Muscle layer of colon (tissue), 2 donors: Measurements from ENCODE around the gene FUT8.
"Not testable (repeated sequence)": the region's sequence is repeated elsewhere in the genome, so short reads cannot be mapped to it uniquely, and the experiment has no call there.

Source experiments
- H3K27ac ChIP-seq: one replicate; pipeline ENCODE4 v1.7.0; 2013; ENCODE audit warnings: low read depth, mild to moderate bottlenecking, low read length, moderate library complexity
- H3K27me3 ChIP-seq, 2 donors: one replicate each; pipeline ENCODE4 v1.7.0; 2013; ENCODE audit warnings: low read length in 2 of 2, mild to moderate bottlenecking in 2 of 2; ENCODE audit not compliant: insufficient read depth in 2 of 2, control insufficient read depth in 1 of 2
- H3K36me3 ChIP-seq: one replicate; pipeline ENCODE4 v1.7.0; 2013; ENCODE audit warnings: mild to moderate bottlenecking, low read length; ENCODE audit not compliant: insufficient read depth
- H3K4me1 ChIP-seq: one replicate; pipeline ENCODE4 v1.7.0; 2013; ENCODE audit warnings: mild to moderate bottlenecking, low read length; ENCODE audit not compliant: insufficient read depth
- H3K4me3 ChIP-seq, 2 donors: one replicate each; pipeline ENCODE4 v1.7.0; 2013; ENCODE audit warnings: low read length in 2 of 2, low read depth in 1 of 2, mild to moderate bottlenecking in 1 of 2, moderate library complexity in 1 of 2
- H3K9ac ChIP-seq: one replicate; pipeline ENCODE4 v1.7.0; 2013; ENCODE audit warnings: low read length
- H3K9me3 ChIP-seq: one replicate; pipeline ENCODE4 v1.7.0; 2013; ENCODE audit warnings: mild to moderate bottlenecking, low read length
- donor health status: abdominal sarcoma.
- donor health status: Adenocarcinoma of cecum.

FUT8 gene

DNA sequence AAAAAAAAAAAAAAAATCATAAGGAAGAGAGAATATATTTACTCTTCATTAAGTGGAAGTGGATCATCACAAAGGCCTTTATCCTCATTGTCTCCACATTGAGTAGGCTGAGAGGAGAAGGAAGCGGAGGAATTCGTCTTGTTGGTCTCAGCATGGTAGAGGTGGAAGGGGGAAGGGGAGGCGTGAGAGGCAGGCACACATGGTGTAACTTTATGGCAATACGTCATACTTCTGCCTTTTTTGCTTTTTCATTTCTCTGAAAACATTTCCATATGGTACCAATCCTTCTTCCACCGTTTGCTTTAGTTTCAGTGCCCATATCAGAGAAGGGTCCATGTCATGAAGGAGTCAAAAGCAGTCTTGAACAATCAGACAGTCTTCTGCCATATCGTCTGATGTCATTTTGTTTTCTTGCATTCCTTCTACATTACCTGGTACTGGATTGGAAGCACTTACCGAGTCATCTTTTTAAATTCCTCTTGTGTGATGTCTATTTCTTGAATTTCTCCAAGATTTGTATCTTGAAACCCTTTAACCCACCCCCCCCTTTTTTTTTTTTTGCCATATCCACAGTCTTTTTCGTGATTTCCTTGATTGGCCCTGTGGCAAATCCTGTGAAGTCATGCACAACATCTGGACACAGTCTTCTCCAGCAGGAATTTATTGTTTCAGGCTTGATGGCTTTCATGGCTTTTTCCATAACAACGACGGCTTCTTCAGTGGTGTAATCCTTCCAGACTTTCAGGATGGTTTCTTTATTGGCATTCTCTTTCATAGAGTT lies 8.9 kb downstream of the FUT8 start:
- Histone ChIP-seq H3K4me1 (peaks cover 6% of the 10 kb centered on the region), H3K4me3 (no peak overlapping the region), H3K27ac (no peak overlapping the region), H3K9ac (no peak overlapping the region), H3K9me3 (no peaks in the 10 kb centered on the region), H3K27me3 (no peaks in the 10 kb centered on the region), H3K36me3 (no peaks in the 10 kb centered on the region)

DNA sequence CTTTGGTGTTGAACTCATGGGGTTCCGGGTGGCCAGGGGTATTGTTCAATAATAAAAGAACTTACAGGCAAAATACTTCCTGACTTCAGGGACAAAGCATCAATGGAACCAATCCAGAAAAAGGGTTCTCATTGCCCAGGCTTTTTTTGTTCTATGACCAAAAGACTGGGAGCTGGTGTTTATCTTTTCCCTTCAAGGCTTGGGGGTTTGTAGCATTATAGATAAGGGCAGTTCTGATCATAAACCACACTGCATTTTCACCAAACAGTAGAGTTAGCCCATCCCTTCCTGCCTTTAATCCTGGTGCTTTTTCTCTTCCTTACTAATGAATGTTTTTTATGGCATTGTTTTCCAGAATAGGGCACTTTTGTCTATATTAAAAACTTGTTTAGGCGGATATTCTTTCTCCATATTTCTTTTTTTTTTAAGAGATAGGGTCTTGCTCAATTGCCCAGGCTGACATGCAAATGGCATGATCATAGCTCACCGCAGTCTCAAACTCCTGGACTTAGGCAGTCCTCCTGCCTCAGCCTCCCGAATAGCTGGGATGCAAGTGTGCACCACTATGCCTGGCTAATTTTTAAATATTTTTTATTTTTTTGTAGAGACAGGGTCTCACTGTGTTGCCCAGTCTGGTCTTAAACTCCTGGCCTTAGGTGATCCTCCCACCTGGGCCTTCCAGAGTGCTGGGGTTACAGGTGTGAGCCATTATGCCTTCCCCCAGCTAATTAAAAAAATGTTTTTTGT lies 9.7 kb downstream of the FUT8 start:
- no peak overlapping the region for H3K4me3 ChIP-seq
- H3K36me3 ChIP-seq: no peaks in the 10 kb centered on the region
- no peaks in the 10 kb centered on the region for H3K27me3 ChIP-seq
- no peaks in the 10 kb centered on the region for H3K9me3 ChIP-seq
- H3K9ac ChIP-seq: no peak overlapping the region
- no peak overlapping the region for H3K27ac ChIP-seq
- H3K4me1 ChIP-seq: peaks cover 6% of the 10 kb centered on the region

DNA sequence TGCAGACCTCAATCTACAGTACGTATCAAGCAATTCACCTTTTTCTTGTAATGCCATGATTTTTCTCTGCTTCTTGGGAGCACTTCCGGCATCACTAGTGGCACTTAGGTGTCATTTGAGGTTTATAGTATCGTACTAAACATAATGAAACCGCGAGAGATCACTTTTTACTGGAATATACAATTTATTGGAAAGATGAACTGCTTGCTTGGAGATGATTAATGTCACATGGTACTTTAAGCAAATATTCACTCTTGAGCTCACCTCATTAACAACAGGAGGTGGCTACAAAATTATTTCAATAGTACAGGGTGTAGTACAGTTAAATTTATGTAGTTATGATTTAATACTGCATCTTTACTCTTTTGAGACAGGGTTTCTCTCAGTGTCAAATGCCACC lies 11.5 kb downstream of the FUT8 start:
- peaks cover 6% of the 10 kb centered on the region for H3K4me1 ChIP-seq
- no peak overlapping the region for H3K4me3 ChIP-seq
- H3K27me3 ChIP-seq: no peaks in the 10 kb centered on the region
- no peaks in the 10 kb centered on the region for H3K36me3 ChIP-seq
- H3K27ac ChIP-seq: no peak overlapping the region
- H3K9ac ChIP-seq: no peak overlapping the region
- no peaks in the 10 kb centered on the region for H3K9me3 ChIP-seq

DNA sequence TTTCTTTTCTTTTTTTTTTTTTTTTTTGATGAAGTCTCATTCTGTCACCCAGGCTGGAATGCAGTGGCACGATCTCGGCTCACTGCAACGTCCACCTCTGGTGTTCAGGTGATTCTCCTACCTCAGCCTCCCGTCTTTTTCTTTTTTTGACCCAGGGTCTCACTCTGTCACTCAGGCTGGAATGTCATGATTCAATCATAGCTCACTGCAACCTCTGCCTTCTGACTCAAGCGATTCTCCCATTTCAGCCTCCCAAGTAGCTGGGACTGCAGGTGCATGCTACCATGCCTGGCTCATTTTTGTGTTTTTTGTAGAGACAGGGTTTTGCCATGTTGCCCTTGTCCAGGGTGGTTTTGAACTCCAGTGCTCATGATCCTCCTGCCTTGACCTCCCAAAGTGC lies 12.0 kb downstream of the FUT8 start:
- Histone ChIP-seq H3K27me3 (no peaks in the 10 kb centered on the region), H3K9me3 (no peaks in the 10 kb centered on the region), H3K27ac (no peak overlapping the region), H3K4me1 (peaks cover 6% of the 10 kb centered on the region), H3K4me3 (no peak overlapping the region), H3K36me3 (no peaks in the 10 kb centered on the region), H3K9ac (no peak overlapping the region)

DNA sequence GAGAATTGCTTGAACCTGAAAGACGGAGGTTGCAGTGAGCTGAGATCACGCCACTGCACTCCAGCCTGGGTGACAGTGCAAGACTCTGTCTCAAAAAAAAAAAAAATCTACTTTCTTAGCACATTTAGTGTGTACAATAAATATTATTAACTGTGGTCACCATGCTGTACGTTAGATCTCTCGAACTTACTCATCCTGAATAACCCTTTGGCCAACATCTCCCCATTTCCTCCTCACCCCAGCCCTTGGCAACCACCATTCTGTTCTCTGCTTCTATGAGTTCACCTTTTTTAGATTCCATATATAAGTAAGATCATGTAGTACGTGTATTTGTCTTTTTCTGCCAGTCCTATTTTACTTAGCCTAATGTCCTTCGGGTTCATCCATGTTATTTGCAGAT lies 13.4 kb downstream of the FUT8 start:
- no peak overlapping the region for H3K27ac ChIP-seq
- no peak overlapping the region for H3K4me3 ChIP-seq
- H3K27me3 ChIP-seq: no peaks in the 10 kb centered on the region
- peaks cover 6% of the 10 kb centered on the region for H3K4me1 ChIP-seq
- no peaks in the 10 kb centered on the region for H3K9me3 ChIP-seq
- no peaks in the 10 kb centered on the region for H3K36me3 ChIP-seq
- H3K9ac ChIP-seq: no peak overlapping the region

DNA sequence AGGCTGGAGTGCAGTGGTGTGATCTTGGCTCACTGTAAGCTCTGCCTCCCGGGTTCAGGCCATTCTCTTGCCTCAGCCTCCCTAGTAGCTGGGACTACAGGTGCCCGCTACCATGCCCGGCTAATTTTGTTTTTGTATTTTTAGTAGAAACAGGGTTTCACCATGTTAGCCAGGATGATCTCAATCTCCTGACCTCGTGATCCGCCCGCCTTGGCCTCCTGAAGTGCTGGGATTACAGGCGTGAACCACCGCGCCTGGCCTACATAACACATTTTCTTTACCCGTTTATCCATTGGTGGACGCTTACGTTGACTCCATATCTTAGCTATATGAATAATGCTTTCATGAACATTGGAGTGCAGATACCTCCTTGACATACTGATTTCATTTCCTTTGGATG lies 14.4 kb downstream of the FUT8 start:
- not testable (repeated sequence) for H3K4me3 ChIP-seq, H3K36me3 ChIP-seq, H3K27ac ChIP-seq, H3K27me3 ChIP-seq, H3K4me1 ChIP-seq, H3K9ac ChIP-seq, H3K9me3 ChIP-seq

DNA sequence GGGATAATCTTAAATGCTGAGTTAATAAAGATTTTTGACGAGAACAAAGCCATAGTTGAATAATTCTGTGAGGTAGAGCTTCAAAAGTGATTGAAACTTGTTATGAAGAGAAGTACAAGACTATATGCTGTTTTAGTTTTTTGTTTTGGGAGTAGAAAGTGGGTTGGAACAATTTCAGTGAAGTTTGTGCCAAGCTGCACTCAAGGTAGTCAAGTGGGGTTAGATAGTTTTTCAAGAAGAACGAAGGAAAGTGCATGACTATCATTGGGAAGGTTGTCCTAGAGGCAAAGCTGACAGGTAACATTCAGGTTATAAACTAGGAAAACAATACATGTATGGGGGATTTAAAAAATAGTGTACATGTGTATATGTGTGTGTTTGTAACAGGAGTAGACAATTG lies 16.2 kb downstream of the FUT8 start:
- peaks cover 4% of the 10 kb centered on the region for H3K4me1 ChIP-seq
- H3K27ac ChIP-seq: no peak overlapping the region
- no peaks in the 10 kb centered on the region for H3K9me3 ChIP-seq
- H3K9ac ChIP-seq: no peak overlapping the region
- H3K4me3 ChIP-seq: no peak overlapping the region
- H3K27me3 ChIP-seq: no peaks in the 10 kb centered on the region
- no peaks in the 10 kb centered on the region for H3K36me3 ChIP-seq

DNA sequence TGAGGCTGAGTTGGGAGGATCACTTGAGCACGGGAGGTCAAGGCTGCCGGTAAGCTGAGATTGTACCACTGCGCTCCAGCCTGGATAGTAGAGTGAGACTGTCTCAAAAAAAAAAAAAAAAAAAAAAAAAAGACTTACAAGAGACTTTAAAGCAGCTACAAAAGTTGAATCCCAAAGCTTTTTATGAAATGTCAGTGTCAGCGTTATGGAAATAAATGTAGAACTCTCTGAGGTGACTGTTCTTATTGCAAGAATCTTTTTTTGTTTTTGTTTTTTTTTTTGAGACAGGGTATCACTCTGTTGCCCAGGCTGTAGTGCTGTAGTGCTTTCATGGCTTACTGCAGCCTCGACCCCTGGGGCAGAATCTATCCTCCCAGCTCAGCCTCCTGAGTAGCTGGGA lies 17.2 kb downstream of the FUT8 start:
- peaks cover 14% of the 10 kb centered on the region for H3K4me1 ChIP-seq
- H3K4me3 ChIP-seq: no peak overlapping the region
- H3K9ac ChIP-seq: no peak overlapping the region

DNA sequence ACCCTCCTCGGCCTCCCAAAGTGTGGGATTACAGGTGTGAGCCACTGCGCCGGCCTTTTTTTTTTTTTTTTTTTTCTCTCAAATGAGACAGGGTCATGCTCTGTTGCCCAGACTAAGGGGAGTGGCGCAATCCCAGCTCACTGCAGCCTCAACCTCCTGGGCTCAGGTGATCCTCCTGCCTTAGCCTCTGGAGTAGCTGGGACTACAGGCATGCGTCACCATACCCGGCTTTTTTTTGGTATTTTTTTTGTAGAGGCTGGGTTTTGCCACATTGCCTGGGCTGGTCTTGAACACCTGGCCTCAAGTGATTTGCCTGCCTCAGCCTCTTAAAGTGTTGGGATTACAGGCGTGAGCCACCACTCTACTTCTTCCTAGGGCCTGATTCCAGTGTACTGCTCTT lies 18.7 kb downstream of the FUT8 start:
- Histone ChIP-seq H3K9ac (no peak overlapping the region), H3K4me3 (no peak overlapping the region), H3K4me1 (peaks cover 14% of the 10 kb centered on the region), H3K27me3 (no peaks in the 10 kb centered on the region), H3K9me3 (no peaks in the 10 kb centered on the region), H3K27ac (no peak overlapping the region), H3K36me3 (no peaks in the 10 kb centered on the region)

More for the DNA sequence above, 17.2 kb downstream of the FUT8 start:
- Histone ChIP-seq H3K27ac (no peak overlapping the region), H3K27me3 (no peaks in the 10 kb centered on the region), H3K36me3 (no peaks in the 10 kb centered on the region), H3K9me3 (no peaks in the 10 kb centered on the region)

DNA sequence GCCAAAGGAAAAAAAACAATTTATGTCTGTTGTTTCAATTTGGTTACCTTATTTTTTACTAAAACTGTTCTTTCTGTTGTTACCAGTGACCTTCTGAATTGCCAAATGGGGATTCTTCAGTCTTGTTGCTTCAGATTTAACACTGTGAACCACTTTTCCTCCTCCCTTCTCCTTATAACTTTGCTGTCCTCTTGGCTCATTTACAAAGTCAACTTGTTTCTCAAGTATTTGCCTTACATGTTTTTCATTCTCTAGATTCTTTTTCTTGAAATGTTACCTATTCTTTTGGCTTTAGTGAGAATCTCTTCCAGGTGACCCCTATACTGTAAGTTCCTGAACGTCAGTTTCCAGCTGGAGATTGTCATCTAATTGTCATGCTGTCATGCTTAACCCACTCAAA lies 19.4 kb downstream of the FUT8 start:
- H3K27ac ChIP-seq: no peak overlapping the region

DNA sequence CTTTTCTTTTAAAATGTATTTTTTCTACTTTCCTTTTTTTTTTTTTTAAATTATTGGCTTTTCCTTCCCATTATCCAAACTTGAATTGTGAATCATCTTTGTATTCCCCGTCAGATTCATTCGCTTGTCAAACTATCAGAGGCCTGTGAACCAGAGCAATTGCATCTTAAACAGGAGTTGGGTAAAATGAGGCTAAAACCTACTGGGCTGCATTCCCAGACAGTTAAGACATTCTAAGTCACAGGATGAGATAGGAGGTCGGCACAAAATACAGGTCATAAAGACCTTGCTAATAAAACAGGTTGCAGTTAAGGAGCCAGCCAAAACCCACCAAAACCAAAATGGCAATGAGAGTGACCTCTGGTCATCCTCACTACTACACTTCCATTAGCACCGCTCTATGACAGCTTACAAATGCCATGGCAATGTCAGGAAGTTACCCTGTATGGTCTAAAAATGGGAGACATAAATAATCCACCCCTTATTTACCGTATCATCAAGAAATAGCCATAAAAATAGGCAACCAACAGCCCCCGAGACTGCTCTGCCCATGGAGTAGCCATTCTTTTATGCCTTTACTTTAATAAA lies 19.9 kb downstream of the FUT8 start:
- Histone ChIP-seq H3K4me3 (peak overlapping the region in 1 of 2 donors; percentile 43), H3K36me3 (no peaks in the 10 kb centered on the region), H3K27ac (no peak overlapping the region), H3K9ac (no peak overlapping the region), H3K9me3 (no peaks in the 10 kb centered on the region), H3K4me1 (peaks cover 19% of the 10 kb centered on the region), H3K27me3 (no peaks in the 10 kb centered on the region)

More for the DNA sequence above, 19.4 kb downstream of the FUT8 start:
- Histone ChIP-seq H3K9me3 (no peaks in the 10 kb centered on the region), H3K36me3 (no peaks in the 10 kb centered on the region), H3K4me3 (no peak overlapping the region), H3K4me1 (peaks cover 17% of the 10 kb centered on the region), H3K27me3 (no peaks in the 10 kb centered on the region), H3K9ac (no peak overlapping the region)
